ENCODE results near the gene DDI2.
"Not testable (repeated sequence)": the region's sequence is repeated elsewhere in the genome, so short reads cannot be mapped to it uniquely, and the experiment has no call there.

The DDI2 gene

DNA sequence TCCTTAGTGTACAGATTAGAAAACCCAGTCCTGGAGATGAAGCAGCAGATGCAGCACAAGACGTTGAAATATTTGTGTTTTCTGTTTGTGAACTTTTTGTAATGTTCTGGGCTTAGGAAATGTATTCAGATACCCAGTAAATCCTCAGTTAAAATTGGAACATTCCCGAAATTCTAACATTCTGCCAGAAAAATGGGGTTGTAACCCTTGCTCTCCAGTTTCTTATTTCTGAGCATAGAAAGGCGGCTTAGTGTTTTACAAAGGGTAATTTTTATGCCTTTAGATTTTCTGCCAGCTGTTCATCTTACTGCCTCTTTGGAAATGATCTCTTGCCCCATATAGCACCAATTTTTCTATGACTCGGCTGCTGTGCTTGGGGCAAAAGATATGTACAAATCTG, 20.6 kb downstream of the DDI2 start:
- DNase-seq = no peak

DNA sequence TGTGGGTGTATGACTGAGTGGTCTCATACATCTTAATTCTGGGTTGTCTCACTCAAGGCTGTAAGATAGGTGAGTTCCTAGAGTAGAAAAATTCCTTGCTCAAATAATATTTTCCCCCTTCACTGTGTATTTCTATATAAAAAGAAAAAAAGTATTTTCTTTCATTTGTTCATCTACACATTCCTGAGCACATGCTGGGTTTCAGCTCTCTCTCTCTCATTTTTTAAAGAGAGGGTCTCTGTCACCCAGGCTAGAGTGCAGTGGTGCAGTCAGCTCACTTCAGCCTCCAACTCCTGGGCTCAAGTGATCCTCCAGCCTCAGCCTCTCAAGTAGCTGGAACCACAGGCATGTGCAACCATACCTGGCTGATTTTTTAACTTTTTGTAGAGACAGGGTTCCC, 22.0 kb downstream of the DDI2 start:
- DNase-seq = no peak

DNA sequence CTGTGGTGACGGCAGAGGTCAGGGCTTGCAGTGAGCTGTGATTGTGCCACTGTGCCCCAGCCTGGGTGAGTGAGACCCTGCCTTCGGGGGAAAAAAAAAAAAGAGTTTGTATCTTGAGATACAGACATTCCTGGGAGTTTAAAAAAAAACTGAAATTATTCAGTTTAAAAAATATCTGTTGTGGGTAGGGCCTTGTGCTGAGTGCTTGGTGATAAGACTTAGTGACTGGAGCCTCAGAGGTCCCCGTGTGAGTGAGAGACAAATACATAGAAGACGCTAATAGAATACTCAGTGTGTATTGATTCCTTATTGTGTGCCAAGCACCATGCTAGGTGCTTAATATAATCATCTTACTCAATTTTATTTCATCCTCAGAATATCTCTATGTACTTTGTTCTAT, 22.7 kb downstream of the DDI2 start:
- peak; percentile 79 for DNase-seq

DNA sequence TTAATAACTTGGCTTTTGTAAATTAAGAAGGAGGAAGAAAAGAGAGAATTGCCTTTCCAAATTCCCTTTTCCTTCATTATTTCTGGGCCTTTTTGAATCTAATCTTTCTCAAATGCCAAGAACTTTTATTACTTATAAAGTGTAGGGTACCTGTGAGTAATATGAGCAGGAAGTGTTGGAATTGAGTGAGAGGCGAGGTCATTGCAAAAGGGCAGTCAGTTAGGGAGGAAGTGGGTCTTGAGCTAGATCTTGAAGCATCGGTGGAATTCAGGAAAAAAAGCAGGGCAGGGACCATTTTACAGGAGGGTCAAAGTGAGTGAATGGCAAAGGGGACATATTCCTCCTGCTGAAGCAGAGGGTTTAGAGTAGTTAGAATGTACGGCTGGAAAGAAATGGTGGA, 23.4 kb downstream of the DDI2 start:
- no peak for DNase-seq

DNA sequence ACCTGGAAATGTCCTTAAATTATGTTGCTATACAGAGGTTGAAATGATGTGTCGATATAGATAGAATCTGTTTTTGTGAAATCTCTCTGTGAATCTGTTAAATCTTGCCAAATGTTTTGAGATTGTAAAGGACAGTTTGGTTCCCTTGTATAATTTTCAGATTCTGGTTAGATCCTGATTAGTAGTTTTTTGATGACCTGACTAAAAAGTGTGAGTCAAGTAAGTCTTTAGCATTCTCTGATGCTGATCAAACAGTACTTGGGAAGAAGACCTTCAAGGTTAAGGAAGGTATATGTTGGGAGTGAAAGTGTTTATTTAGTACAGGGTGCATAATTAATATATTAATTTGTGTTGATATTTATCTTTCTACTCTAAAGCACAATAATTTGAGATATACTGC, 32.7 kb downstream of the DDI2 start:
- DNase-seq = no peak

DNA sequence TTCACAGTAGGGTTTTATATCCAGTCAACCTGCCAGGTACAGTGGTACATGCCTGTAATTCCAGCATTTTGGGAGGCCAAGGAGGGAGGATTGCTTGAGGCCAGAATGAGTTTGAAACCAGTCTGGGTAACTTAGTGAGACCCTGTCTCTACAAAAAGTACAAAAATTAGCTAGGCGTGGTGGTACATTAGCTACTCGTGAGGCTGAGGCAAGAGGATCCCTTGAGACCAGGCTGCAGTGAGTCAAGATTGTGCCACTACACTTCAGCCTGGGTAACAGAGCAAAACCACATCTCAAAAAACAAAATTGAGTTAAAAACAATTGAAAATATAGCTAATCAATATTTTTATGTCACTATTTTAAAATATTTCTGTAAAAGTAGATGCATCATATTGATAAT, 33.2 kb downstream of the DDI2 start:
- no peak for DNase-seq

DNA sequence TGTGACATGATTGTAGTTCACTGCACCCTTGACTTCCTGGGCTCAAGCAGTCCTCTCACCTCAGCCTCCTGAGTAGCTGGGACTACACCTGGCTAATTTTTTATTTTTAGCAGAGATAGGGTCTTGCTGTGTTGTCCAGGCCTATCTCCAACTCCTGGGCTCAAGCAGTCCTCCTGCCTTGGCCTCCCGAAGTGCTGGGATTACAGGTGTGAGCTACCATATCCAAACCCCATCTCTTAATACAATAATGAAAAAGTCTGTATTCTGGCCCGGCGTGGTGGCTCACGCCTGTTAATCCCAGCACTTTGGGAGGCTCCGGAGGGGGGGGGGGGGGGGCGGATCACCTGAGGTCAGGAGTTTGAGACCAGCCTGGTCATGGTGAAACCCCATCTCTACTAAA, 34.9 kb downstream of the DDI2 start:
- not testable (repeated sequence) for DNase-seq

DNA sequence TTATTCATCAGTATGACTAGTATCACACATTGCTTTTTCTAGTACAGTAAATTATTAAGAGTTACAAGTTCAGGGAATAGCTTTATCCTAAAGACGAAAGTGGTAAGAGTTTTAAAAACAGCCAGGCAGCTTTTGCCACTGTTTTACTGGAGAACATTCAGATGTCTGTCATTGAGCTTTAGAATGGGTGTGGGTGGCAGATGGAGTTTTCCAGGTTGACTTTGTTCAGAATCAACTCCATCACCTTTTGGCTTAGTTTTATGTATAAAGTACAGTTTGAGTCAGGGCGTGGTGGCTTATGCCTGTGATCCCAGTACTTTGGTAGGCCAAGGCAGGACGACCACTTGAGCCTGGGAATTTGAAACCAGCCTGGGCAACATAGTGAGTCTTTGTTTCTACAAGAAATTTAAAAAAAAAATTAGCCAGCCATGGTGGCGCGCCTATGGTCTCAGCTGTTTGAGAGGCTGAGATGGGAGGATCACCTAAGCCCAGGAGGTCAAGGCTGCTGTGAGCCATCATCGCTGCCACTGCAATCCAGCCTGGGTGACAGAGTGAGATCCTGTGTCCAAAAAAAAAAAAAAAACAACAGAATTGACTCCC, 36.9 kb downstream of the DDI2 start:
- no peak for DNase-seq

DNA sequence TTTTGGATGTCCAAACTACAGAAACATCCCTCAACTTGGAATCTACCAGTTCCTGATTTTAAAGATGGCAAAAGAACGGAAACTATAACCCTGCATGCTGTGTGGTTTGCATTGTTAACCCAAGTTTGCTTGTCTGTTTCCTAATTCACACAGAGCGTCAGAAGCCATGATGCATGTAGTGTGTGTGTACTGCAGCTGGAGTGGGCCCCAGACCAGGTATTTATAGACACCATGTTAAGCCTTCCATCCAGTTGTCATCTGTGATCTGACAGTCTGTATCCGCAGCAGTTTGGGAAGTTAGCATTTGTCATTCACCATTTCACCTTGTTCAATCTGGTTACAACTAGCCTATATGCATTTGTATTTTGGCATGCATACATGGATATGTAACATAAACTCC, 39.2 kb downstream of the DDI2 start:
- no peak for DNase-seq

DNA sequence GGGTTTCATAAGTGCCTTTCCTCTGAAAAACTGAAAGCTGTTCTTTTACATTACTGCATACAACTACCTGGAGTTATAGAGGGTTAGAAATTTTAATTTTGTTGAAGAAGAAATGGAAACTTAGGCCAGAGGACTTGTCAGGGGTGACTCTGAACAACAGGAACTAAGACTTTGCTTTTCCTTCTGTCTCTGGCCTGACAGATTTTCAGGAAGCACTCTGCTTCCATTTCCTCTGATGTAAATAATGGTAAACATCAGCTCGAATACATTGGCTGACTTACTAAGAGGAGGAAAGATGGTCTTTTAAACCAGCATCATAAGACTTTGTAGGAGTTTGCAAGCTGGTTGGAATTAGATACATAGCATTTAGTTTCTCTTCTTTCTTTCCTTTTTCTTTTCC, 39.8 kb downstream of the DDI2 start:
- no peak for DNase-seq

DNA sequence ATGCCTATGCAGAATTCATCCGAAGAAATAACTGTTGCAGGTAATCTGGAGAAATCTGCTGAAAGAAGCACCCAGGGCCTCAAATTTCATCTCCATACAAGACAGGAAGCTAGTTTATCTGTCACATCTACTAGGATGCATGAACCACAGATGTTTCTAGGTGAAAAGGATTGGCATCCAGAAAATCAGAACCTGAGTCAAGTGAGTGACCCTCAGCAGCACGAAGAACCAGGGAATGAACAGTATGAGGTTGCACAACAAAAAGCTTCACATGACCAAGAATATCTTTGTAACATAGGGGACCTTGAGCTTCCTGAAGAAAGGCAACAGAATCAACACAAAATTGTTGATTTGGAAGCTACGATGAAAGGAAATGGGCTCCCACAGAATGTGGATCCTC, 42.9 kb downstream of the DDI2 start:
- no peak for DNase-seq

DNA sequence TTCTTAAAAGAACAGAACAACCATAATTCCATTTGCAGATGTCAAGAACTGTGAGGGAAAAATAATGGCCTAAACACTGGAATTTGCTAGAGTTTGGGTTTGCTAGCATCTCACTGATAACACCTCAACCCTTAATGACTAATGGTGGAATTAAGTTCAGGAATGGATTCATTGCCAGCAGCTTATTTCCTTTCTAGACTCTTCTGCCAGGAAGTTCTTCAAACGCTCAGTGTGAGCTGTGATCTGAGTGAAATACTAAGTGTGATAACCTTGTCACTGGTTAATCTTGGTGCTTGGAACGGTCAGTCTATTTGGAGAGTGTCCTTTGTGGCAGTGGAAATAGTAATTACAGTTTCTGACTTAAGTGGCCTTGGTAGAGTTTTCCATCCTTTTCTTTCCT, 45.2 kb downstream of the DDI2 start:
- DNase-seq = no peak

DNA sequence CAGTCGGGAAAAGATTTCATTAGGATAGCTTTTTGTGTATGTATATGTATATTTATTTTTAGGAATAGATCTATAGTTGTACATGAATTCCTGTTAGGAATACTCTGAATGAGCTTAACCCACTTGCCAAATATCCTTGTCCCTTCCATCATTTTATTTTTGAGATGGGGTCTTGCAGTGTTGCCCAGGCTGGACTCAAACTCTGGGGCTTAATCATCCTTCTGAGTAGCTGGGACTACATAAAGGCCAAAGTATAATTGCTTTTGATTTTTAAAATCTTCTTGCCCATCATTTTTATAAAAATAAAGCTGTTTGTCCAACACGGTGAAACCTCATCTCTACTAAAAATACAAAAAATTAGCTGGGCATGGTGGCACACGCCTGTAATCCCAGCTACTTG, 46.7 kb downstream of the DDI2 start:
- no peak for DNase-seq

DNA sequence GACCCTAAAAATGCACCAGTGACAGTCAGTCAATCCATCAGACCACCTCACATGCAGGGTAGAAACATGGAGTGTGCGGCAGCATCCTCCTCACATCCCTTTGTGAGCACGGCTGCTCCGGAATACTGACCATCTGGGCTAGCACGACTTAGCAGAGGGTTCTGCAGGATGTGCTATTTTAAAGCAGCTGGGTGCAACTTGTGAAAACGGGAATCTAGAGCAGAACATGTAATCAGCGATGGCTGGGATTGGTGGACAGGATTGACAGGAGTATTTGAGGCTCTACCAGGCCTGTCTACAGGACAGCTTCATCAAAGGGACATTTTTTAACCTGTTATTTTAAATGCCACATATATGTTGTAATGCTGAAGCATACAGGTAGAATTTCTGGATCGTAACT, 50.1 kb downstream of the DDI2 start:
- no peak for DNase-seq

DNA sequence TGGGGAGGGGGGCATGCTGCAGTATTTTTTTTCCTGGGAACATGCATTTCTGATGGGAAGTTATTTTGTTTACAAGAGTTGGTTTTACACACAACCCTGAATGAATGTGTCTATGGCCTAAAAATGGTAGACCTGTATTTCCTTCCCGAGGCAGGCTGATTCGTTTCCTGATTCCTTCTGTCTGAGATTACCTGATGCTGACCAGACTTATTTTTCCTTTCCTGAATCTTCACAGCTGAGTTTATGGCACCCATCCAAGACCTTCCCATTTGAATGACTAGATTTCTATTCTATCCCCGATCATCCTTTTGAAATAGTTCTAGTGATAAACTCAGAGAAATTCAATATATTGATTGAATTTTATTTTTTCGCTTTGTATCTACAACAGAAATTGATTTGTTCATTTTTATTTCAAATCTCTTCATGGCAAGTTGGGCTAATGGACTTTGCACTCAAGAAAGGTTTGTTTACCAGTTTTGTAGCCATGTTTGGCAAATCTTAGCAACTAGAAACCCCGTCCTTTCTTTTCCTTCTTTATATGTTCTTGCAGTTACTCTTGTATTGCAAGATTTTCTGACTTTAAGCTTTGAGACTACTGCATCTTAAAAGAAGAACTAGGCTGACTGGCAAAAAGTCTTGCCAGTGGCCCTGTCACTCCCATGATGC, 51.0 kb downstream of the DDI2 start:
- no peak for DNase-seq

DNA sequence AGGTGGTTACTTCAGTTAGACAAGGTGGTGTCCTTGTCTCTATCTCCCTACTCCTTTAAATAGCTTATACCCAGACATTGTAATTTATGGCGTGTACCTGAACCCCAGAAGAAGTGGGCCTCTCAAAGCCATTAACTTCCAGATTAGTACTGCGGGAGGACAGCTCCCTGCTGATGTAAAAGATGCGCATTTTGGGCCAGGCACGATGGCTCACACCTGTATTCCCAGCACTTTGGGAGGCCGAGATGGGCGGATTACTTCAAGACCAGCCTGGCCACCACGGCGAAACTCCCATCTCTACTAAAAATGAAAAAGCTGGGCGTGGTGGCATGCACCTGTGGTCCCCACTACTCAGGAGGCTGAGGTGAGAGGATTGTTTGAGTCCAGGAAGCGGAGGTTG, 51.8 kb downstream of the DDI2 start:
- no peak for DNase-seq

DNA sequence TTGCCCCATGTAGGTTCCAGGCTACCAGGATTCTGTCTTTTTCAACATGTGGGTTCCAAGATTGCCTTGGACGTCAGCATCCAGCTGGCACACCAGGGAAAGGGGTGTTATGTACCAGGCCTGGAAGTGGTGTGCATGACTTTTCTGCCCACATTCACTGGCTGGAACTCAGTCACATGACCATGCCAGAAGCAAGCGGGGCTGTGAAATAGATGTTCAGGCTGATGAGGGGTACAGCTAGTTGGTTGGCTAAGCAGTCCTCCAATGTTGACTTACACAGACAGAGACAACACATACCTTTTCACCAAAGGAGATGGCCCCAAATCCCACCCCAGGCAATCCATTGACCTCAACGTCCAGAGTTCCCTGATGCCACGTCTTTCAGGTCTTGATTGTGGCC, 52.6 kb downstream of the DDI2 start:
- DNase-seq = no peak

DNA sequence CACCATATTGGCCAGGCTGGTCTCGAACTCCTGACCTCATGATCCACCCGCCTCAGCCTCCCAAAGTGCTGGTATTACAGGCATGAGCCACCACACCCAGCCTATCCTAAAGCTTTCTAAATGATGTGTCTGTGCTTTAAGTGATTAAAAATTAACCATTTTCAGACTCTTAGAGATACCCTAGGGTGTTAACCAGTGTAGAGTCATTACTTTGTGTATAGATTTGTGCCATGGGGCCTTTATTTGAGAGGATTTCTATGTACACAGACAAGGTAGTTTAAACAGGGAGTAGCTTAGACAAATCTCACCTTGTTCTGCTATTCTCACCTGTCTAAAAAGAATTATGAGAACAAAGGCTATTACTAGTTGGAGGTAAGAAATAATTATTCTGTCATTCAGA, 54.2 kb downstream of the DDI2 start:
- no peak for DNase-seq

DNA sequence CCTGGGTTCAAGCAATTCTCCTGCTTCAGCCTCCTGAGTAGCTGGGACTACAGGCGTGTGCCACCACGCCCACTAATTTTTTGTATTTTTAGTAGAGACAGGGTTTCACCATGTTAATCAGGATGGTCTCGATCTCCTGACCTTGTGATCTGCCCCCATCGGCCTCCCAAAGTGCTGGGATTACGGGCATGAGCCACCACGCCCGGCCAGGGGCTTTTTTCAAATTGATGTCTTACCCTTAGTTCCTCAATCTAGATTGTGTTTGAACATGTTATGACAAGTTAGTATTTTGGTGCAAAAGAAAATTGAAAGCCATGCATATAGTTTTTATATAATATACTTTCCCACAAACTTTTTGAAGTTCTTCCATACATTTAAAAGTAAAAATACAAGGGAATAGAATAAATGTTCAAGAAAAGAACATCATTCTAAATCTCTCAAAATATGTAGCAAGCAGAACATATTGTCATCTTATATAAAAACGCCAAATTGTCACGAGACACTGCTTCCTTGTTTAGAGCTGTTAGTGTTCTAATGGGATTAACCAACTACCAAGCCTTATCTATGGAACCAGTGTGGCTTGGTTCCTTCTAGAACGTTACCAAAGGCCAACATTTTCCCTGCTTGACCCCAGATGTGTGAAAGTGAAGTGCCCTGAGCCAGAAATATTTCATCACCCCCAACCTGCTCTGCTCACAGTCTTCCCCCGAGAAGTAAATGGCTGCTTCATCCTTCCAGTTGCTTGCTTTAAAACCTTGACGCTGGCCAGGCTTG, 57.3 kb downstream of the DDI2 start:
- DNase-seq = peak; percentile 86

DNA sequence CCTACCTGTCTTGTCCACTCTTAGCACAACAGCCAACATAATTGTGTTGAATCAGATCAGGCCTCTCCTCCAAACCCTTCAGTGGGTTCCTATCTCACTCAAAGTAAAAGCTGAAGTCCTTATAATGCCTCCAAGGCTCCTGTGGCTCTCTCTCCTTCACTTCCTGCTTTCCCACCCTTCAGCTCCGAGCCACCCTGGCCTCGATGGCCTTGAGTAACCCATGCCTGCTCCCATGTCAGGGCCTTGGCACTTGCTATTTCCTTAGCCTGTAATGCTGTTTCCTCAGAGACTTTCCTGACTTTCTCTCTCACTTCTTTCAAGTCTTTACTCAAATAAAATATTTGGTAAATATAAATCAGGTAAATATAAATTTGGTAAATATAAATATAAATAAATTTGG, 58.8 kb downstream of the DDI2 start:
- DNase-seq = no peak

DNA sequence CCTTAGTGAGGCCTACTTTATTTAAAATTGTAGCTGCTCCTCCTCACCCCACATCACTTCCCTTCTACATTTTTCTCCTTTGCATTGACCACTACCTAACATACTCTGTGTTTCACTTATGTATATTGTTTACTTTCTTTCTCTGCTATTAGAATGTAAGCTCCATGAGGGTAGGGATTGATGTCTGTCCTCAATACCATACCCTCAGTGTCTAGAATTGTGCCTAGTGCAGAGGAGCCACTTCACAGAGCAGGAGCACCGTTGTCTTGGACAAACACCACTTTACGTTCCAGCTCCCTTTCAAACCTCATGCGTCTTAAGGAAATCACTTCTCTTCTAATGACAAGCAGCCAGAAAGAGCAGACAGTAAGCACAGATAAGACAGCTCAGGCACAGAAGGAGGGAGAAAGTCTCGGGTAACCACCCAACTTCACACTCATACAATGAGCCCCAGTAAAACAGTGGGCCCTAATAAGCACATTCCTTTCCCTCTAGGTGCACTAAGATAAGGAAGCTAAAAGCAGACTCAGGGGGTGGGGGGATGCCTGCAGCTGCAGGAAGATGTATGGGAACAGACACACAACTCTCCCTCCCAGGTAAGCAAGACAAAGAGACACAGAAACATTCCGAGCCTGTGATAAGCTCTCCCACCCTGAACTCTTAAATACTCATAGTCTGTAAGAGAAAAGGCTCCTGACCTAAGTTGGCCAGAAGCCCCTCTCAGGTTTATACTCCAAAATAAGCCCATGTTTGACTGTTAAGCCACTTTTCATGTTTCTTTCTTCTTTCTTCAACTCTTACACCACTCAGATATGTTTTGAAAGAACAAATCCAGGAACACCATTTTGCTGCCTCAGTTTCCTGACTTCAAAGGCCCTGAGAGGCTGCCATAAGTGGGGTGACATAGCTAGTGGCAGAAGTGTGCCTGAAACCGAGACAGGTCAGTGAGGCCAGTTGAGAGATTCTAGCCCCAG, 59.7 kb downstream of the DDI2 start:
- DNase-seq = peak; percentile 91

DNA sequence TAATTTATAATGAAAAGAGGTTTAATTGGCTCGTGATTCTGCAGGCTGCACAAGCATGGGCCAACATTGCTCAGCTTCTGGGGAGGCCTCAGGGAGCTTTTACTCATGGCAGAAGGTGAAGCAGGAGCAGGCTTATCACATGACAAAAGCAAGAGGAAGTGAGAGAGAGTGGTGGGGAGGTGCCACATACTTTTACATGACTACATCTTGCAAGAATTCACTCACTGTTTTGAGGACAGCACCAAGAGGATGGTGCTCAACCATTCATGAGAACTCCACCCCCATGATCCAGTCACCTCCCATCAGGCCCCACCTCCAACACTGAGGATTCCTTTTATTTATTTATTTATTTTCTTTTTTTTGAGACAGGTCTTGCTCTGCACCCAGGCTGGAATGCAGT, 61.3 kb downstream of the DDI2 start:
- peak; percentile 31 for DNase-seq

DNA sequence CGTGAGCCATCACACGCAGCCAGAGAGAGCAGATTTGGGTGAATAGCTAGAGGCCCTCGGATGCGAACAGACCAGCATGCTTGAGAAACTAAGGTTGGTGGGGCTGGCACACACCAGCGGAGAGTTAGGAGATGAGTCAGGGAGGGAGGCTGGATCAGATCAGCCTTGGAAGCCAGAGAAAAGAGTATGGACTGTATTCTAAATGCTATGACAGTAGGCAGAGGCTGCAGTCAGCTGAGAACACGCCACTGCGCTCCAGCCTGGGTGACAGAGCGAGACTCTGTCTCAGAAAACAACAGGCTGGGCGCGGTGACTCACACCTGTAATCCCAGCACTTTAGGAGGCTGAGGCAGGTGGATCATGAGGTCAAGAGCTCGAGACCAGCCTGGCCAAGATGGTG, 62.9 kb downstream of the DDI2 start:
- no peak for DNase-seq

Data from hematopoietic multipotent progenitor cell treated with erythropoietin and hydrocortisone succinate and interleukin-3 and kit ligand, for 6 days (in vitro differentiated cells).